Gastroesophageal sphincter (tissue), 3 donors: ENCODE results near the gene KLHL28.

Source experiments
- CTCF ChIP-seq, 4 experiments: fragments of 200-600 bp in 2 of 4; fragments of 450-650 bp in 2 of 4; sonication (generic) in 1 of 4; IDR thresholded peaks; one replicate each; pipeline ENCODE4 v1.5.1; 2017 to 2019; ENCODE audit warnings: antibody characterized with exemption in 4 of 4, mild to moderate bottlenecking in 2 of 4, moderate library complexity in 2 of 4
- EP300 ChIP-seq: sonication (generic); formaldehyde crosslinking; IDR thresholded peaks from one replicate; pipeline ENCODE4 v1.6.1; 2017; ENCODE audit warnings: antibody characterized with exemption, mild to moderate bottlenecking
- POLR2A ChIP-seq, 2 donors: fragments of 450-650 bp; IDR thresholded peaks; one replicate each; pipeline ENCODE4 v1.6.1; 2017; ENCODE audit warnings: antibody characterized with exemption in 2 of 2, mild to moderate bottlenecking in 2 of 2, moderate library complexity in 1 of 2
- POLR2AphosphoS5 ChIP-seq: sonication (generic); formaldehyde crosslinking; IDR thresholded peaks from one replicate; pipeline ENCODE4 v1.6.1; 2017; ENCODE audit warnings: antibody characterized with exemption

- TF ChIP-seq EP300 (no peak), CTCF (IDR thresholded peaks at IDR 0.05) (no peak), POLR2A (IDR thresholded peaks at IDR 0.05) (no peak), POLR2AphosphoS5 (no peak)
Measured at GRCh38 chr14:44880791-44881190, 81.0 kb downstream of the KLHL28 start.
